Suprapubic skin (tissue), 4 donors: ENCODE results near the gene SLC34A3. TPM values are rescaled to one million over a fixed set of nuclear protein-coding genes. Genes with fewer than 3 reads are reported as not detected.

ENCODE experiments used
- DNase-seq, 2 donors: peaks; one replicate each; pipeline ENCODE4 v3.0.0-alpha.2; 2019; ENCODE audit warnings: low spot score in 2 of 2
- H3K27ac ChIP-seq: fragments of 200-600 bp; sonication (generic); one replicate; pipeline ENCODE4 v1.5.1; 2019
- H3K27me3 ChIP-seq: fragments of 200-600 bp; sonication (generic); one replicate; pipeline ENCODE4 v1.5.1; 2019
- H3K36me3 ChIP-seq: fragments of 200-600 bp; sonication (generic); one replicate; pipeline ENCODE4 v1.5.1; 2019
- H3K4me1 ChIP-seq: fragments of 200-600 bp; sonication (generic); one replicate; pipeline ENCODE4 v1.5.1; 2019
- H3K4me3 ChIP-seq: fragments of 200-600 bp; sonication (generic); one replicate; pipeline ENCODE4 v1.5.1; 2019; ENCODE audit warnings: mild to moderate bottlenecking
- H3K9me3 ChIP-seq: fragments of 200-600 bp; sonication (generic); one replicate; pipeline ENCODE4 v1.5.1; 2019
- CTCF ChIP-seq, 2 donors: fragments of 200-600 bp in 1 of 2; fragments of 450-650 bp in 1 of 2; sonication (generic) in 1 of 2; IDR thresholded peaks; one replicate each; pipeline ENCODE4 v1.5.1; 2016 to 2019; ENCODE audit warnings: antibody characterized with exemption in 2 of 2, mild to moderate bottlenecking in 1 of 2, moderate library complexity in 1 of 2
- EP300 ChIP-seq: sonication (generic); formaldehyde crosslinking; IDR thresholded peaks from one replicate; pipeline ENCODE4 v1.6.1; 2017; ENCODE audit warnings: antibody characterized with exemption
- POLR2A ChIP-seq, 2 donors: fragments of 450-650 bp; IDR thresholded peaks; one replicate each; pipeline ENCODE4 v1.6.1; 2017; ENCODE audit warnings: antibody characterized with exemption in 2 of 2, mild to moderate bottlenecking in 2 of 2, moderate library complexity in 2 of 2
- POLR2AphosphoS5 ChIP-seq, 3 donors: sonication (generic); formaldehyde crosslinking; IDR thresholded peaks; one replicate each; pipeline ENCODE4 v1.6.1; 2017; ENCODE audit warnings: antibody characterized with exemption in 3 of 3
- WGBS: methylation state at CpG from one replicate; pipeline ENCODE4 v1.1.5; 2018; 5-methylcytosine and 5-hydroxymethylcytosine counted together
- total RNA-seq, 4 donors: library from RNA; depleted of rRNA; stranded (reverse); fragments of >200 nt; gene quantifications; one replicate each; pipeline ENCODE4 v1.1.0, GENCODE V29; 2016

SLC34A3 gene
- total RNA-seq, 4 donors from 2014 or later = 0.34 TPM; not detected in 3

- no CpG with 5 or more reads among the region's 40 CpGs for WGBS
- peaks cover 34% of the 10 kb centered on the region for H3K4me1 ChIP-seq
- H3K27me3 ChIP-seq = peaks cover 69% of the 10 kb centered on the region
- H3K36me3 ChIP-seq = no peaks in the 10 kb centered on the region
- no peak overlapping the region for H3K27ac ChIP-seq
- no peak for DNase-seq
- no peaks in the 10 kb centered on the region for H3K9me3 ChIP-seq
- H3K4me3 ChIP-seq = no peak overlapping the region
- TF ChIP-seq POLR2A (IDR thresholded peaks at IDR 0.05) (no peak), EP300 (no peak), POLR2AphosphoS5 (IDR thresholded peaks at IDR 0.05) (no peak), CTCF (IDR thresholded peaks at IDR 0.05) (no peak)
Observed at GRCh38 chr9:137234055-137234697, 3.5 kb downstream of the SLC34A3 start.

GRCh38 chr9:137234758-137235423 is 4.2 kb downstream of the SLC34A3 start:
- Histone ChIP-seq H3K27ac (no peak overlapping the region), H3K4me3 (no peak overlapping the region), H3K36me3 (no peaks in the 10 kb centered on the region), H3K9me3 (no peaks in the 10 kb centered on the region), H3K27me3 (peaks cover 62% of the 10 kb centered on the region), H3K4me1 (peaks cover 41% of the 10 kb centered on the region)
- no peak for TF ChIP-seq POLR2A (IDR thresholded peaks at IDR 0.05)
- no peak for TF ChIP-seq POLR2AphosphoS5 (IDR thresholded peaks at IDR 0.05)
- TF ChIP-seq CTCF (IDR thresholded peaks at IDR 0.05) = no peak
- no peak for TF ChIP-seq EP300
- 66% methylated on average over 17 of the region's 18 CpGs for WGBS
- no peak for DNase-seq

DNA sequence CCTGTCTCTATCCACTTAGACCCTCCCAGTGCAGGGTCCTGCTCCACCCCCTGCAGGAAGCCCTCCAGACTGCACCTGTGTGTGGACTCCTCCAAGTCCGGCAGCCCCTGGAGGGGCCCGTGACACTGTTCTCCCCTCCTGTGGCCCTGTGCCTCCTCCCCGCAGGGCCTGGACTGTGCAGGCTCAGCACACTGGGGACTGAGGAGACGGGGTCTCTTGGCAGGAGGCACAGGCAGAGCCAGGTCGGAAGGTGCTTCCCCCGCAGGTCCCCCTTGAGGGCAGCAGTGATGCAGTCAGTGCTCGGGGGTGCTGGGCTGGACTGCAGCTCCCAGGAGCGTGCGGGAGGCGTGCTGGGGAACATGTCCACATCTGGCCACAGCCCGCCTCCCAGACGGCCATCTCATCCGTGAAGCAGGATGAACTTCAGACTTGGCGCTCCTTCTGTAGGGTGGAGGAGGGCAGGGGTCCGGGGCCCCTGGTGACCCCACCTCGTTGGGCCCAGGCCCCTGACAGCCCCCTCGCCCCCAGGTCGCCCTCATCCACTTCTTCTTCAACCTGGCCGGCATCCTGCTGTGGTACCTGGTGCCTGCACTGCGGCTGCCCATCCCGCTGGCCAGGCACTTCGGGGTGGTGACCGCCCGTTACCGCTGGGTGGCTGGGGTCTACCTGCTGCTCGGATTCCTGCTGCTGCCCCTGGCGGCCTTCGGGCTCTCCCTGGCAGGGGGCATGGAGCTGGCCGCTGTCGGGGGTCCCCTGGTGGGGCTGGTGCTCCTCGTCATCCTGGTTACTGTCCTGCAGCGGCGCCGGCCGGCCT is 4.9 kb downstream of the SLC34A3 start:
- Histone ChIP-seq H3K27ac (no peak overlapping the region), H3K4me1 (peaks cover 45% of the 10 kb centered on the region), H3K36me3 (no peaks in the 10 kb centered on the region), H3K4me3 (peak overlapping the region; percentile 2), H3K9me3 (no peaks in the 10 kb centered on the region), H3K27me3 (peaks cover 54% of the 10 kb centered on the region)
- TF ChIP-seq CTCF (IDR thresholded peaks at IDR 0.05) = no peak
- no peak for TF ChIP-seq POLR2A (IDR thresholded peaks at IDR 0.05)
- no peak for TF ChIP-seq EP300
- no peak for TF ChIP-seq POLR2AphosphoS5 (IDR thresholded peaks at IDR 0.05)
- DNase-seq = no peak
- 62% methylated on average over 12 of the region's 35 CpGs for WGBS

- H3K27me3 ChIP-seq = peaks cover 47% of the 10 kb centered on the region
- WGBS = 21% methylated on average over 14 of the region's 31 CpGs
- H3K9me3 ChIP-seq = no peaks in the 10 kb centered on the region
- H3K4me1 ChIP-seq = peaks cover 45% of the 10 kb centered on the region
- H3K4me3 ChIP-seq = peak overlapping the region; percentile 24
- TF ChIP-seq CTCF (IDR thresholded peaks at IDR 0.05) (peak; percentile 96 to 100), EP300 (no peak)
- H3K36me3 ChIP-seq = no peaks in the 10 kb centered on the region
- peak overlapping the region; percentile 78 for H3K27ac ChIP-seq
- peak; percentile 93 to 94 for DNase-seq
Observed at GRCh38 chr9:137236238-137236935, 5.7 kb downstream of the SLC34A3 start.
